Activated naive CD8-positive, alpha-beta T cell treated with anti-CD3 and anti-CD28 coated beads, Interleukin-2, amount 50 U/mL, for 16 hours (primary cell): ENCODE measurements around the gene LSM7.

ENCODE experiments used
- DNase-seq: peaks from one replicate; pipeline ENCODE4 v3.0.0-alpha.2; 2020; ENCODE audit warnings: low read depth, low spot score

LSM7 gene

DNA sequence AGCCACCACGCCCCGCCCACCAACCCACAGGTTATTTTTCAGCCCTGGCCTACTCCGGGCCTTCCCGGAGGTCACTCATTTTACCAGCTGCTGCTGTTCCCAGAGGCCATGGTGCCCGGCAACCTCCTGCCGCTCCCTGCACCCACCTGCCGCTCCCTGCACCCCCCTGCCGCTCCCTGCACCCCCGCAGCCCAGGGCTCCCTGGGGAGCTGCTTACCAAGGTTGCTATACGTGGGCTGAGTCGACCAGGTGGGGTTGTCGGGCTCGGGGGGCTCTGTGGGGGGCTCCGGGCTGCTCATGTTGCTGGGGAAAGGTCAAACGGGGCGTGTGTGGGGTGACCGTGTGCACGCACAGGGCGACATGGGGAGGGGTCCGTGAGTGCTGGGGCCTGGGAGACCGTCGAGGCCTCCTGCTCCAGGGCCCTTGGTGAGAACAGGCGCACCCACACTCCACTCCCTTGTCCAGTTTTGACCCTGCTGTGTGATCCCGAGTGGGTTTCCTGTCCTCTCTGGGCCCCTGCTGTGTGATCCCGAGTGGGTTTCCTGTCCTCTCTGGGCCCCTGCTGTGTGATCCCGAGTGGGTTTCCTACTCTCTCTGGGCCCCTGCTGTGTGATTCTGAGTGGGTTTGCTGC lies 47.6 kb downstream of the LSM7 start:
- no peak for DNase-seq

DNA sequence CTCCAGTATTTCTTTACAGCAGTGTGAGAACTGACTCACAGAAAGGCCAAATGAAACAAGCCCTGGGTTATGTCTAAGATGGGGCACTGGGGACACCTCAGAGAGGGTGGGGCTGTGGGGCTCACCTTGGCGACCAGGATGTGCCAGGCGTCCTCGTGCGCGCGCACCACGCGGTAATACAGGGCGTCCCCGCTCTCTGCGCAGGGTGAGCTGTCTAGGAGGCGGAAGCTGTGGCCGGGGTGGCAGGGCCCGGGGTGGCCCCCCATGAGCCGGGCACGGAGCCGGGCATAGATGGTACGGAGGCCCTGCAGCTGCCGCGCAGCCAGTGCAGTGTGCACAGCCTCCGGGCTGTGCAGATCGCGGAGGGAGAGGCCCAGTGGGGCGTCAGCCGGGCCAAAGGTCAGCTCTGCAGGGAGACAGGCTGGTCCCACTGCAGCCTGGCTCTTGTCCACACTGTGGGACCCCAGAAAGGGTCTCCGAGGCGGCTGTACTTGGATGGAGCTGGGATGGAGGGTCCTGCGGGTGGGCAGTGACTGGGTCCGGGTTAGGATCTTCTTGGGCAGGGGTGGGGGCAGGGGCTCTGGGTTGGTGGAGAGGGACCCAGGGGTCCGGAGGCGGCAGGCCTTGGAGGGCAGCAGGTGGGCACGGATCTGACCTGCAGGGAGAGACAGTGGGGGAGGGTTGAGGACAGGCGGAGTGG lies 49.8 kb downstream of the LSM7 start:
- DNase-seq = no peak

DNA sequence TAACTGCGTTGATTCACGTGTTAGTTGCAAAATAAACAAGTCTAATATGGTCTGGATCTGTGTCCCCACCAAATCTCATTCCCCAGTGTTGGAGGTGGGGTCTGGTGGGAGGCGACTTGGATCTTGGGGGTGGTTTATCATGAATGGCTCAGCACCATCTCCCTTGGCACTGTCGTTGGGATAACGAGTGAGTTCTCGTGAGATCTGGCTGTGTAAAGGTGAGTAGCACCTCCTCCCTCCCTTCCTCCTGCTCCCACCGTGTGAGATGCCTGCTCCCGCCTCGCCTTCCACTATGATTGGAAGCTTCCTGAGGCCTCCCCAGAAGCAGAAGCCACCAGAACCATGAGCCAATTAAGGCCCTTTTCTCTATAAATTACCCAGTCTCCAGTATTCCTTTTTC lies 51.2 kb downstream of the LSM7 start:
- no peak for DNase-seq

DNA sequence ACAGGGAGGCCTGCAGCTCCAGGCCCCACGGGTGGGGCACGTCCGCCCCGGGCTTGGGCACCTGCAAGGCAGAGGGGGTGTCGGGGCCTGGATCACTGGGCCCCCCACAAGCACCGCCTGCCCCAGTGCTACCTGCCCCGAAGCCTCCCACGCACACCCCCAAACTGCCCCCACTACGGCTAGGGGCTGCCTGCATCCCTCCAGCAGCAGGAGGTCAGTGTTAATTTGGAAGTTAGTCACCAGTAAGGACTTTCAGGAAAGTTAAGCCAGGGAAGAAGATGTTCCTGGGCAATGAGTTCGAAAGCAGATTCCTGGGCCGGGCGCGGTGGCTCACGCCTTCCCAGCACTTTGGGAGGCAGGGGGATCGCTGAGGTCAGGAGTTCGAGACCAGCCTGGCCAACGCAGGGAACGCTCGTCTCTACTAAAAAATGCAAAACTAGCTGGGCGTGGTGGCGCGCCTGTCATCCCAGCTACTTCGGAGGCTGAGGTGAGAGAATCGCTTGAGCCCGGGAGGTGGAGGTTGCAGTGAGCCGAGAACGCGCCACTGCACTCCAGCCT lies 51.9 kb downstream of the LSM7 start:
- DNase-seq = no peak

DNA sequence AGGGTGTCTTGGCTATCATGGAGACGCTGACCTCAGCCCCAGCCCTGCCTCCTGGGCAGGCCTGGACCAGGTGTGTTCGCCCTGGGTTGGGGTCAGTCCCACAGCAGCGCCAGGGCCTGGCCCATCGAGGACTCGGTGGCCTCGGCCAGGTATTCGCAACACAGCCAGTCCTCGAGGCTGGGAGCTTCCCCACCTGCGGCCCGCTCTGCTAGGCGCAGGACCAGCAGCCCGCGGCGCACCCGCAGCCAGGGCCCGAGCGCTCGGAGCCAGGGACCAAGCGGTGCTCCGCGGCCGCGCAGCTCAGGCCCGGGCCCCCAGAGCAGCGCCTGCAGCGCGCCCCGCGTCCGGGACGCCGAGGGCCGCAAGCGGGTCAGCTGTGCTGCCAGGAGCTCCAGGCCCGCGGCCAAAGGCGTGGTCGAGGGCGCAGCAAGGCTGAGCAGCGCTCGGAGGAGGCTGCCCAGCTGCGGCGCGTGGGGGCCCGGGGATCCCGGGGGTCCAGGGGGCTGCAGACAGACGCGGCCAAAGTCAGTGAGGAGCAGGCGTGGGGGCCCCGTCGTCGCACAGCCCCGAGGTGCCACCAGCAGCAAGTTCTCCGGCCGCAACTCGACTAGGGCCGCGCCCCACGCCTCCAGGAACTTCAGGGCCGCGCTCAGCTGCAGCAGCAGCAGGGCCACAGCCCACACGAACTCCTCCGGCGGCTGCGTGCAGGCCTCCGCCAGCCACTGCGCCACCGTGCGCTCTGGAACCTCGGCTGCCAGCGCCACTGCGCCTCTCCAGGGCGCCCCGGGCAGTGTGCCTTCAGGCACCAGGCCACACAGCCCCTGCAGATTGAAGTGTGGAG lies 52.6 kb downstream of the LSM7 start:
- DNase-seq = no peak

DNA sequence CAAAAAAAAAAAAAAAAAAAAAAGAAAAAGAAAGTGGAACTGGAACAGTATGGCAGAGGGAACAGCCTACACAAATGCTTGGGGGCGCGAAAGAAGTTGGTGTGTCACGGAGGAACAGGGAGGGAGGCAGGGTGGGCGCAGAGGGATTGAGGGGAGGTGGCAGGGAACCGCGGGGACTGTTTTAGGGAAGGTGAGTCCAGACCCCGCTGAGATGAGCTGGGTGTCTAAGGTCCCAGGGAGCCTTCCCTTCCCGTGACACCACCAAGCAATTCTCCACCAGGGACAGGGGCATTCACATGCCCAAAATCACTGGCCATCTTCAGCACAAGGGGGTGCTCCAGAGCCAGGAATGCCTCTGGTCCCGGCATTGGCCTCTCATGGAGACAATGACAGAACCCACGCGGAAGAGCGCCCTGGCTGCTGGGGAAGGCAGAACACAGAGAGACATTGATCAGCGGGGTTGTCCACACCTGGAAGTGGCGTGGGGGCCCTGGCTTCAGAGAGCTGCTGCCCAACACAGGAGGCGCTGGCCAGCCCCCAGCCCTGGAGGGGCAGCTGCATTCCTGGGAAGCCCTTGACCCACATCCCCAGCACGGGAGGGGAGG lies 53.4 kb downstream of the LSM7 start:
- no peak for DNase-seq

DNA sequence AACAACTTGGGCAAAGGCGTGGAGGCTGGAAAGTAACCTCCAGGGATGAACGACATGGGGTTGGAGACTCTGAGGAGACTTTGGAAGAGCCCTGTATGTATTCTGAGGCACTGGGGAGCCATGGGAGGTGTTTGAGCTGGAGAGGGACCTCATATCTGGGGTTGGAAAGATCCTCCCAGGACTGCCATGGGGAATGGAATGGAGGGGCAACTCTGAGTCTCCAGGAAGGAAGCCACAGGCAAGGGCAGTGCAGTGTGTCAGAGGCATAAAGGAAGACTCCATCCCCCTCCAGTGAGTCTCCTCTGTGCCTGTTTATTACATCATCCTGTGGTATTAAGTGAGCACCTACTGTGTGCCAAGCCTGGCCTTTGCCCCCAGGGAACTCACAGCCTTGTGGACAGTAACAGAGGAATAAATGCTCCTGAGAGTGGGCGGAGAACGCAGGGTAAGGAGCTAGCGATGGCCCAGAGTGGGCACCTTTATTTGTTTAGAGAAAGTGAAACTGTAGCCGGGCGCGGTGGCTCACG lies 54.1 kb downstream of the LSM7 start:
- DNase-seq = no peak

DNA sequence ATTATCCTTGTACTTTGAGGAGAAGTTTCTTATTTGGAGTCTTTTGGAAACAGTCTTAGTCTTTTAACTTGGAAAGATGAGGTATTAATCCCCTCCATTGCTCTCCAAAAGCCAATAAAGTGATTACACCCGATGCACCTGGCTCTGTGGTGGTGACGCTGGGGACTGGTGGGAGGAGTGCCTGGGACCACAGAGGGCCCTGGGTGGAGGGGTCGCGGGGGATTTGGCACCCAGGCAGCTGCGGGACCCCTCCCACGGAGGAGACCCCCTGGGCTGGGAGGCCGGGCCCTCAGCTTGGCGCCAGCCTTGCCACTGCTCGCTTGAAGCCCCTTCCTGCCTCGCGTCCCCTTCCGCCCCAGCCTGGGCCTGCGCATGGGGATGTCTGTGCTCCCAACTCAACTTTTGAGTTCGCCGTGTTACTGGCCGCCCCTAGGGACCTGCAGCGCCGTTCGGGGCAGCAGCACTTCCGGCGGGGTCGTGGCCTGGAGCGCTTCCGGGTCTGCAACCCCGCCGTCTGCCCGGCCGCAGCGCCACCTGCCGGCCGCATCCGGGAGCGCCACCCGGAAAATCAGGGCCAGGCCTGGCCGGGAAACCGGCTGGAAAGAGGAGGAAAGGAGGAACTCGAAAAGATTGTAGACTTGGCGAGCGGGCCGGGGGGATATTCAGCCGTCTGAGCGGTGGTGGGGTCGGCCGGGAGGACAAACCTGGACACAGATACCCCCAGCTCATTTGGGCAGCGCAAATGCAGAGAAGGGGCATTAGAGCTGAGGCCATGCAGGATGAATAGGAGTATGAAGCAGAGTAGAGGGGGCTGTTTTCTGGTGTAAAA lies 54.8 kb downstream of the LSM7 start:
- peak; percentile 53 for DNase-seq
